B cell (primary cell): ENCODE measurements around the gene SMARCAD1.

Source experiments
- EZH2 ChIP-seq: IDR thresholded peaks from 2 replicates; pipeline ENCODE4 v1.6.1; 2012; ENCODE audit warnings: borderline replicate concordance, low read depth, mild to moderate bottlenecking, moderate library complexity, low read length; ENCODE audit not compliant: insufficient read depth, poor library complexity, severe bottlenecking
- TF ChIP-seq, protein P1 (sequence below): fragments of 200-600 bp; IDR thresholded peaks from one replicate; pipeline ENCODE4 v1.8.0; 2022; ENCODE audit warnings: antibody characterized with exemption, mild to moderate bottlenecking

DNA sequence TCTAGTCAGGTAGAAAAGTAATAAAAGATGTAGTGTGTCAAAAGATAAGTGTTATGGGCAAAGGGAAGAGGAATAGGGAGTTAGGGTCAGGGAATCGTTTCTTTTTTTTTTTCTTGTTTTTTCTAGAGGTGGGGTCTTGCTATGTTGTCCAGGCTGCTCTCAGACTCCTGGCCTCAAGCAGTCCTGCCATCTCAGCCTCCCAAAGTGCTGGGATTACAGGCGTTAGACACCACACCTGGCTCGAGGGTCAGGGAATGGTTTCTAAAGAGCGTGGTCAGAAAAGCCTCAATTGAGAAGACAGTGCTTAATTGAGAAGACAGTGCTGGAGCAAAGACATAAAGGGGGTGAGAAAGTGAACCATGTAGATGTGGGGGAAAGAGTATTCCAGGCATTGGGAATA is 19.1 kb downstream of the SMARCAD1 start:
- TF ChIP-seq, protein P1, sequence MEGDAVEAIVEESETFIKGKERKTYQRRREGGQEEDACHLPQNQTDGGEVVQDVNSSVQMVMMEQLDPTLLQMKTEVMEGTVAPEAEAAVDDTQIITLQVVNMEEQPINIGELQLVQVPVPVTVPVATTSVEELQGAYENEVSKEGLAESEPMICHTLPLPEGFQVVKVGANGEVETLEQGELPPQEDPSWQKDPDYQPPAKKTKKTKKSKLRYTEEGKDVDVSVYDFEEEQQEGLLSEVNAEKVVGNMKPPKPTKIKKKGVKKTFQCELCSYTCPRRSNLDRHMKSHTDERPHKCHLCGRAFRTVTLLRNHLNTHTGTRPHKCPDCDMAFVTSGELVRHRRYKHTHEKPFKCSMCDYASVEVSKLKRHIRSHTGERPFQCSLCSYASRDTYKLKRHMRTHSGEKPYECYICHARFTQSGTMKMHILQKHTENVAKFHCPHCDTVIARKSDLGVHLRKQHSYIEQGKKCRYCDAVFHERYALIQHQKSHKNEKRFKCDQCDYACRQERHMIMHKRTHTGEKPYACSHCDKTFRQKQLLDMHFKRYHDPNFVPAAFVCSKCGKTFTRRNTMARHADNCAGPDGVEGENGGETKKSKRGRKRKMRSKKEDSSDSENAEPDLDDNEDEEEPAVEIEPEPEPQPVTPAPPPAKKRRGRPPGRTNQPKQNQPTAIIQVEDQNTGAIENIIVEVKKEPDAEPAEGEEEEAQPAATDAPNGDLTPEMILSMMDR = no peak
- no peak for TF ChIP-seq EZH2
